ENCODE data around the gene IVD.

IVD gene

DNA sequence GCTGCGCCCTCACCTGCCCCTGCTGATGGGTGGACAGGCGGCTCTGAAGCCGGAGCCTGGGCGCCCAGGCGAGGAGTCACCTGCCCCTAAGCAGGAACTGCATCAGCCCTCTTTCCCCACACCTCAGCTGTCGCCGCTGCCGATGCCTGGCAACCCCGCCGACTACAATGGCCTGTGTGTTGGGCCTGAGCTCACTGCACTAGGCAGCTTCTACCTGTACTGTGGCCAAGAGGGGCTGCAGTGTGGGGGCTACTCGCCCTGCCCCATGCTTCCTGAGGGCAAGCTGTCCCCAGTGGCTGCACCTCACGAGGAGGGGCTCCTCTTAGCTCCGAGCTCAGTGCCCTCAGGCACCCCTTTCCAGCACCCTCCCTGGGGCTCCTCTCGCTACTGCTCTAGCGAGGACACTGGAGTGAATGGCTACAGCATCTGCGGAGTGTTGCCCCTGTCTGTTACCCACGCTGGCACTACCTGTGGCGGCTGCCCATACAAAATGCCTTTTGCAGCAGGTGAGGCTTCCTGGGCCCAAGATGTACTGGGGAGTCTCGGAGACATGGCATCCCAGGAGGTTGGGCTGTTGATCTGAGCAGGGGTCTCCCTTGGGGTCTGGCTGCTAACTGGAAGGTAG lies 53.9 kb downstream of the IVD start:
- no peak for DNase-seq (ENCODE audit: low read depth in 3 of 3)

DNA sequence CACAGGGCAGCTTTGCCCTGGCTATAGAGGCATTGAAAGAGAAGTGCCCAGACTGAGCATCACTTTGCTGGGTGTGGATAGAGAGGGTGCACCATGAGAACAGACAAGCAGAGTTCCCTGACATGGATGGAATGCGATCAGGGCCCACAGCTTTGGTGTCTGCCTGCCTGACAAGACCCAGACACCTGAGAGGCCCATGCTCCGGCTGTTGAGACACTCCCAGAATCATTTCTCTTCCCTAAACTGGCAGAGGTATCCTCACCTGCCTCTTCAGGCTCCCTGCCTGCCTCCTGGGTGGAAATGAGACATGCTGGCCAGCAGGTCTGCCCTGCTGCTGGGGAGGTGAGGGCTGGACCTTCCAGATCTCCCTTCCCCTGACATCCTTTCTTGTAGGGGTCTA lies 54.8 kb downstream of the IVD start:
- DNase-seq (ENCODE audit: low read depth in 3 of 3) = no peak

DNA sequence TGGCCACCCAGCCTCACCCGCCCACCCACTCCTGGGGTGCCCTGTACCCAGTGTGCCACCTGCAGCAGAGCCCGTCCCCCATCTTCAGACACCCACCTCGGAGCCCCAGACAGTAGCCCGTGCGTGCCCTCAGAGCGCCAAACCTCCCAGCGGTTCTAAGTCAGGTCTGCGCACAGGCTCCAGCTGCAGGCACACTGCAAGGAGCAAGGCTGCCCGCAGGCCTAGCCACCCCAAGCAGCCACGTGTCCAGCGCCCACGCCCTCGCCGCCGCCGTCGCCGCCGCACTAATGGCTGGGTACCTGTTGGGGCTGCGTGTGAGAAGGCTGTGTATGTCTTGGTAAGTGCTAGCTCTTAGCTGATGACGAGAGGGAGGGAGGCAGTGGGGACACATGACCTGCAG lies 56.4 kb downstream of the IVD start:
- DNase-seq (ENCODE audit: low read depth in 3 of 3) = no peak

DNA sequence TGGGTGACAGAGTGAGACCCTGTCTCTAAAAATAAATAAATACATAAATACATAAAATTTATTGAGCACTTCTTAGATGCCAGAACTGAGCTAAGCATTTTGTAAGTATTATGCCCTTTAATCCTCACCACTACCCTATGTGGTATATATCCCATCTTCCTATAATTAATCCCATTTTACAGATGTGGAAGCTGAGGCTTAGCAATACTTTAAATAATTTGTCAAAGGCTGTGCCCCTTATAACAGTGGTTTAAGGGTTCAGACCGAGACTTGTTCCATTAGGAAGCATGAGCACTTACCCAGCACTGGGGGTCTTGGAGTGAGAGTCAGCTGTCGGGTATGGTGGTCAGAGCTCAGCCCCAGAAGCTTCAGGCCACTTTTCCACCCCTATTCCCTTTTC lies 57.7 kb downstream of the IVD start:
- DNase-seq (ENCODE audit: low read depth in 3 of 3) = no peak

DNA sequence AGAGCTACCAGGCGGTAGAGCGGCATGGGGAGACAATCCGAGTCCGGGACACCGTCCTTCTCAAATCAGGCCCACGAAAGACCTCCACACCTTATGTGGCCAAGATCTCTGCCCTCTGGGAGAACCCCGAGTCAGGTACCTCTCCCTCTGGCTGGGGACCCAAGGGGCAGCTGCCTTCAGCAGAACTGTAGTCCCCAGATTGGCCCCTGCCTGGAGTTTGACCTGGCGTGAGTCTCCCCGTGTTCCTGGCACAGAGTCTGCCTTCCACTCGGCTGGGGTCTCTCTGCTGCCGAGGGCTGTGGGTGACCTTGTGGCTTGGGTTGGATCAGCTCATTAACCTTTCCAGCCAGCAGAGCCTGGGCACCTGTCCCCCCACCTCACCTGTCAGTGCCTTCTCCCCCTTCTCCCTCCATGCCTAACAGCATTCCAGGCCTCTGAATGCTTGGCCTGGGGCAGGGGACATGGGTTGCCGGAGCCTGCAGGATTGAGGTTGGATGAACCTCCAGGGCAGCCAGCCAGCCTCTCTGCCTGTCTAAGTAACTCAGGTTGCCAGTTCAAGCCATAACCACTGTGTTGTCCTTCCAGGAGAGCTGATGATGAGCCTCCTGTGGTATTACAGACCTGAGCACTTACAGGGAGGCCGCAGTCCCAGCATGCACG lies 58.4 kb downstream of the IVD start:
- no peak for DNase-seq (ENCODE audit: low read depth in 3 of 3)

DNA sequence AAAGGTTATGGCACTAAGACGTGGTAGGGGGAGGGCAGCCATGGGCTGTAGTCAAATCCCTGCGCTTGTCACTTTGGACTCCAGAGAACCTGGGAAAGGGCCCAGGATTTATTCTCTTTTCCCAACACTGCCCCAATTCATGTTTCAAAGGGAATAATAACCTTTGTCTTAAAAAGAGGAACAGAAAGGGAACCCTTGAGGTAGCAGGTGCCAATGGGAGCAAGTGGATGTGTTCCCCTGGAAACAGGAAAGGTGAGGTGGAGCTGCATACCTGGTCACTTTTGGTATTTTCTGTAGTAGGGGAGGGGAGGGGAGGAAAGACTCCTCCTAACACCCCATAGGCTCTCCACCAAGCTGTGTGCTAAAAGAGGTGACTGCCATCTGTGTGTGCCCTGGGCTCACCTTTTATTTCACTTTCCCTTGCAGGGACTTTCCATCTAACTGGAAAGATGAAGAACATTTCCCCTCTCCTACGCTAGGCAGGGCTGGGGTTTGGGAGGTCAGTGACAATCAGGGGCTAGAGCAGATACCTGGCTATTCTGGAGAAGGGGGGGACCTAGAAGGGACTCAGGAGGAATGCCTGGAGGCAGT lies 59.1 kb downstream of the IVD start:
- no peak for DNase-seq (ENCODE audit: low read depth in 3 of 3)

DNA sequence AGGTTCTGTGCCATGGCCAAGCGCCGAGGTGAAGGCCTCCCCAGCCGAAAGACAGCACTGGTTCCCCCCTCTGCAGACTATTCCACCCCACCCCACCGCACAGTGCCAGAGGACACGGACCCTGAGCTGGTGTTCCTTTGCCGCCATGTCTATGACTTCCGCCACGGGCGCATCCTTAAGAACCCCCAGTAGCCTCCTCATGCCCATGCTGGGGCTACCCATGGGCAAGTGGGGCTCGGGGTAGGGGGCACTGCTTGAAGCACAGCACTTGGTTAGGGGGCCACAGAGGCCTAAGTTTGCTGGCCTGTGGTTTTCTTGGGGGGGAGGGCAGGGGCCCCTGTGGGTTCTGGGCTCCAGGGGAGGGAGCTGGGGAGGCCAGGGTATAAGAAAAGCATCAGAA lies 60.3 kb downstream of the IVD start:
- DNase-seq (ENCODE audit: low read depth in 3 of 3) = no peak

DNA sequence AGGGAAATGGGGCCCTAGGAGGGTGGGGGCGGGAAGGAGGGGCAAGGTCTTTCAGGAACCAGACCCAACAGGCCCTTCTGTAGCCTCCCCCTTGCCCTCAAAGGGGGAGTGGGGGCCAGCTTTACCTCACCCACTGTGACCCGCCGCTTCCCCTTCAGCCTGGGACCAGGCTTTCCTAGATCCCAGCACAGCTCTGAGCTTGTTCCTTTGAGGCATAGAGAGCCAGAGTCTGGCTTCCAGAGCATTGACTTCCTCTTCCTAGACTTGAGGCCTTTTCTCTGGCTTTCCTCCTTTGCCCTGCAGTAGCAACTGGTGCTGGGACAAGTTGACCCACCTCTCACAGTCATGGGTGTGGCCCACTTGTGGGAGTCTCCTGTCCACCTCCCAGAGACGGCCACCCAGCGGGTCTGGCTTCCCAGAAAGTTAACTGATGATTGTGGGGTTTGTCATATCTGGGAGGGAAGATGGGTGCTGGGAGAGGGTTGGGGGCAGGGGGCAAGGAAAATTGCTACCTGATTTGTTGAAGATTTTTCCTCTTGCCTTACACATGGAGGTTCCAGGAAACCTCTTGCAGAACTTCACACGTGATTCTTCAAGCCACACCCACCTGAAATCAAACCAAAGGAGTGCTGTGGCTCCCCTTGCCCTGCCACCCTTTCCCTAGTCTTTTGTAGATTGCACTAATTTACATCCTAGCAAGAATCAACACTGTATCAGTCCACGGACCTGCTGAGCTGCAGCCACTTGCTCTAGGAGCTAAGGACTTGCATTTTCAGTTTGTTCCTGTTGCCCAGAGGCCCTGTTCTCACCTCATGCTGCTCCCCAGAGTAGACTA lies 61.0 kb downstream of the IVD start:
- no peak for DNase-seq (ENCODE audit: low read depth in 3 of 3)

DNA sequence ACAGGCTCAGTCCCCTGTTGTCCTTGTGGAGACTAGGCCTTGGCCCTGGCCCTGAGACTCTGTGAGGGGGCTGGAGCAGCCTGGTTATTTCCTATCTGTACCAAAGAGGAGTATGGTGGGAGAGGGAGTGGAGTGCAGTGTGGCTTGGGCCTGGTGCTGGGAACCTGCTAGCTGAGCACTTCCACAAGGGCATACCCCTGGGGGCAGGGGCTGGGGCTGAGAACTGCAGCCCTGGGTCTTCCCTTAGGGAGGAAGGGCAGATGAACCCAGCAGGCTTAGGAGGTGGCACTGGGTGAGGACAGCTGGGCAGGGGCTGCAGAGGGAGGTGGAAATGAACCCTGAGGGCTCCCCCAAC lies 61.6 kb downstream of the IVD start:
- DNase-seq (ENCODE audit: low read depth in 3 of 3) = no peak

DNA sequence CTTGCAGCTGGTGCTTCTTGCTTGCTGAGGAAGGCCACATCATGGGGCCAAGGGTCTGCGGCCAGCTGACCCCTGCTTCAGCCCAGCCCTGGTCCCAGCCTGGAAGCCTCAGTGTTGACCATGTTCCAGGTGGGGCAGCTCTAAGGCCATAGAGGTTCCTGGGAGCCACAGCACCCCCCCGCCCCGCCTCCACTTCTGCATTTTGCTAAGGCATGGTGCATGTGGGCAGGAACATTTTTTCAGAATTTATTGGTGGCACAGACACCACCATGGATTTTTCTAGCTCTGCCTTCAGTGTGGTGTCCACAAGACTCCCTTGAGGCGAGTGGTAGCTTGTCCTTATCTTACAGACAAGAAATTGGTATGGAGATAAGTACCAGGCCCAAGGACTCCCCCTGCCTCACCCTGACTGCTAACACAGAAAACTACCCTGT lies 63.3 kb downstream of the IVD start:
- DNase-seq (ENCODE audit: low read depth in 3 of 3) = no peak

DNA sequence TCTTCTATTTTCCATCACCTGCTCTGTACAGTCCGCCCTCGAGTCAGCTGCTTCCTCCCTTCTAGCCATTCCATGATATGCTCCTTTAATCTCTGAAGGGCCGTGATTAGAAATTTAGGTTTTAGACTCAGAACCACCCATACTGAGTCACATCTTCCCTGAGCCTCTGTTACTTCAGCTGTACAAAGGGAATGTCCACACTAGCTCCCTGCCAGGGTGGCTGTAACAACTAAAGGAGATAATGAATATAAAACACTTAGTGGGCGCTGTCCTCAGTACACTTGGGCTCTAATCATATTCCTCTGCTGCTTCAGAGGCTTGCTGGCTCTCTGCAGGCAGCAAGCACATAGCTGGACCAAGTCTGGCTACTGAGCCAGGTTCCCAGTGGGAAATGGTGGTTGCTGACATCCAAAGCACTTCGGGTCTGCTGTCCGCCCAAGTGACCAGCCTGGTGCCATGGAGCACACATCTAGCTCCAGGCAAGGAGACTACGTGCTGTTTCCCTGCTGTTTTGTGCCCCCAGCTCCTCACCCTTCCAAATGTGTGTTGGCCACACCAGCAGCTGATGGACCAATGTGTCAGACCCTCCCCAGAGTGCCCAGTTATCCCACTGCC lies 64.3 kb downstream of the IVD start:
- no peak for DNase-seq (ENCODE audit: low read depth in 3 of 3)

DNA sequence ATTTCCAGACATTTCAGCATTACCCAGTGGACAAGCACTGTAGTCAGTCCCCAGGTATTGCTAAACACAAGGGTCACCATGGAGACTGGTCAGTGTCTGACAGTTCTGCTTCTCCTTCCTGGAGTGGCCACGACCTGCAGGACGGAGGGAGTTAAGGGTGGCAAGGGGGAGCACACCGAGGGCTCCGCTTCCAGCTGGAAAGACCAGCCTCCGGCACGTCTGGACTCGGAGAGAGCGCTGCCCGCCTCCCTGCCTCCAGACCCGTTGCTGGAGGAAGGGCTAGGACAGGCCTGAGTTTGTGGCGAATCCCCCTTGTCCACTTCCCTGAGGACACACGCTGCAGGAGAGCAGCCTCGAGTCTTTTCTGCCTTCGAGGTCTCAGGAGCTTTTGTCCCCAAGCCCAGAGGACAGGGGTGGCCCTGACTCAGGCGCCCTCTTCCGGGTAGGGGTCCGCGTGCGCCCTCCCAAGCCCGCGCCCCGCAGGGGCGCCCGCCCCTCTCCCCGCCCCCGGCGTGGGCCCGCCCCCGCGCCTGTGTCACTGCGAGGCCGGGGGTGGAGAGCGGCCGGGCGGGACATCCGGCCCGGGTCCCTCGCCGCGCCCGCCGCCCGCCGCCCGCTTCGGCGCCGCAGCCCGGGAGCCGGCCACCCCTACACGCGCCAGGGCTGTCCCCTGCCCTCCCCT lies 65.0 kb downstream of the IVD start, which contains the start of gene CHST14:
TSS of gene CHST14 (plus strand) at position 562 of the 682 bp plus-strand sequence. CDS start 230 bp downstream, outside the sequence.
- DNase-seq (ENCODE audit: low read depth in 3 of 3) = peak in 1 of 3 donors; percentile 40
